HepG2 (cell line): ENCODE measurements around the gene SLC22A7.

ENCODE experiments used
- CTCF ChIP-seq: sonication (generic); formaldehyde crosslinking; IDR thresholded peaks from 2 replicates; pipeline ENCODE4 v1.5.0; 2020; ENCODE audit warnings: mild to moderate bottlenecking, missing genetic modification reagents, moderate library complexity
- SMC3 ChIP-seq: IDR thresholded peaks from 2 replicates; pipeline ENCODE4 v1.6.1; 2011; ENCODE audit warnings: low read length, improper control_type of control experiment
- ZNF567 ChIP-seq: sonication (generic); formaldehyde crosslinking; IDR thresholded peaks from 2 replicates; pipeline ENCODE4 v1.8.1; 2023; ENCODE audit warnings: mild to moderate bottlenecking, missing genetic modification reagents, borderline replicate concordance
- TF ChIP-seq, protein P1 (sequence below): sonication (generic); formaldehyde crosslinking; IDR thresholded peaks from 2 replicates; pipeline ENCODE4 v1.5.0; 2020; ENCODE audit warnings: mild to moderate bottlenecking, missing genetic modification reagents

GRCh38 chr6:43307451-43308100 is 9.5 kb downstream of the SLC22A7 start:
- no peak for TF ChIP-seq CTCF (CRISPR knock-in tag)
- TF ChIP-seq, protein P1, sequence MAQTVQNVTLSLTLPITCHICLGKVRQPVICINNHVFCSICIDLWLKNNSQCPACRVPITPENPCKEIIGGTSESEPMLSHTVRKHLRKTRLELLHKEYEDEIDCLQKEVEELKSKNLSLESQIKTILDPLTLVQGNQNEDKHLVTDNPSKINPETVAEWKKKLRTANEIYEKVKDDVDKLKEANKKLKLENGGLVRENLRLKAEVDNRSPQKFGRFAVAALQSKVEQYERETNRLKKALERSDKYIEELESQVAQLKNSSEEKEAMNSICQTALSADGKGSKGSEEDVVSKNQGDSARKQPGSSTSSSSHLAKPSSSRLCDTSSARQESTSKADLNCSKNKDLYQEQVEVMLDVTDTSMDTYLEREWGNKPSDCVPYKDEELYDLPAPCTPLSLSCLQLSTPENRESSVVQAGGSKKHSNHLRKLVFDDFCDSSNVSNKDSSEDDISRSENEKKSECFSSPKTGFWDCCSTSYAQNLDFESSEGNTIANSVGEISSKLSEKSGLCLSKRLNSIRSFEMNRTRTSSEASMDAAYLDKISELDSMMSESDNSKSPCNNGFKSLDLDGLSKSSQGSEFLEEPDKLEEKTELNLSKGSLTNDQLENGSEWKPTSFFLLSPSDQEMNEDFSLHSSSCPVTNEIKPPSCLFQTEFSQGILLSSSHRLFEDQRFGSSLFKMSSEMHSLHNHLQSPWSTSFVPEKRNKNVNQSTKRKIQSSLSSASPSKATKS (CRISPR knock-in tag): no peak
- TF ChIP-seq ZNF567 (CRISPR knock-in tag): no peak
- no peak for TF ChIP-seq SMC3
